ENCODE measurements around the gene HAUS6.
A peak's percentile ranks its signal among the peaks of the same experiment; 100 is the strongest.

GRCh38 chr9:19085295-19085694 is 17.4 kb downstream of the HAUS6 start:
- TF ChIP-seq CTCF (IDR thresholded peaks at IDR 0.05) (peak; percentile 57), EZH2 (IDR thresholded peaks at IDR 0.05; ENCODE audit: borderline replicate concordance, insufficient read depth, low read depth, low read length, poor library complexity, severe bottlenecking) (no peak)

Measured in B cell (primary cell).